GM21529 (cell line): ENCODE data around the gene TMEM126A.
A peak's percentile ranks its signal among the peaks of the same experiment; 100 is the strongest.
"Not testable (repeated sequence)": the region's sequence is repeated elsewhere in the genome, so short reads cannot be mapped to it uniquely, and the experiment has no call there.

ENCODE experiments used
- ATAC-seq: cut with Tn5 transposase; IDR thresholded peaks from one replicate; pipeline ENCODE4 v1.9.1; 2021; ENCODE audit not compliant: unreplicated experiment

Gene TMEM126A

GRCh38 chr11:85656777-85657176 lies 9.0 kb downstream of the TMEM126A start:
- no peak for ATAC-seq

GRCh38 chr11:85658180-85658579 lies 10.4 kb downstream of the TMEM126A start:
- no peak for ATAC-seq

- ATAC-seq = no peak
These were observed 14.4 kb downstream of the TMEM126A start for GRCh38 chr11:85661972-85662664.

DNA sequence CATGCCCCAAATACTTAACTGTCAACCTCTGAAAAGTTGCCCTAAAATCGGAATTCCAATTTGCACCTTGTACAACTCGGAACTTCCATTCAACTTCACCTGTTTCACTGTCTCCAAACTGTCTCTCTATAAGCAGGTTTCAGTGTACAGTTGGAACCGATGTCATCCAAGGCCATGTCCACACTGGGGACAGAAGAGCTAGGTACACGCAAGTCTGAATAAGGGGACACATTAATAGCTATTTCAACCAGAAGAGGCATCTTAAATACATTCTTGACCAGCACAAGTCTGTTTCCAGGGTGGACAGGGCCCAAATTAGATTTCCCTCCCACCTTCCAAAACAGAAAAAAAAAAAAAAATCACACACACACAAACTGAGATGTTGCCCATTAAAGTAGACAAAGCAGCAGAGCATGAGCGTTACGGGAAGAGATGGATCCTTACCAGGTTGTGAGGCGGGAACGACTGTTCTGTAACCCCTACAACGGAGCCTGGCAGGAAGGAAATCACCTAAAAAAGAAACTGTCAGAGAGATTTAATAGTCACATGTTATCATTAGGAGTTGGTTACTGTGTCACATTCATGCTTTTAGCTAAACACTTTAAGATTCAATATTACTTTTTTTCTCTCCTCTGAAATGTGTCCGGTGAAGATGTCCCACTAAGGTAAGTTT lies 15.4 kb downstream of the TMEM126A start:
- no peak for ATAC-seq

- ATAC-seq = peak; percentile 66
These were observed 16.2 kb downstream of the TMEM126A start for GRCh38 chr11:85663753-85664614.

DNA sequence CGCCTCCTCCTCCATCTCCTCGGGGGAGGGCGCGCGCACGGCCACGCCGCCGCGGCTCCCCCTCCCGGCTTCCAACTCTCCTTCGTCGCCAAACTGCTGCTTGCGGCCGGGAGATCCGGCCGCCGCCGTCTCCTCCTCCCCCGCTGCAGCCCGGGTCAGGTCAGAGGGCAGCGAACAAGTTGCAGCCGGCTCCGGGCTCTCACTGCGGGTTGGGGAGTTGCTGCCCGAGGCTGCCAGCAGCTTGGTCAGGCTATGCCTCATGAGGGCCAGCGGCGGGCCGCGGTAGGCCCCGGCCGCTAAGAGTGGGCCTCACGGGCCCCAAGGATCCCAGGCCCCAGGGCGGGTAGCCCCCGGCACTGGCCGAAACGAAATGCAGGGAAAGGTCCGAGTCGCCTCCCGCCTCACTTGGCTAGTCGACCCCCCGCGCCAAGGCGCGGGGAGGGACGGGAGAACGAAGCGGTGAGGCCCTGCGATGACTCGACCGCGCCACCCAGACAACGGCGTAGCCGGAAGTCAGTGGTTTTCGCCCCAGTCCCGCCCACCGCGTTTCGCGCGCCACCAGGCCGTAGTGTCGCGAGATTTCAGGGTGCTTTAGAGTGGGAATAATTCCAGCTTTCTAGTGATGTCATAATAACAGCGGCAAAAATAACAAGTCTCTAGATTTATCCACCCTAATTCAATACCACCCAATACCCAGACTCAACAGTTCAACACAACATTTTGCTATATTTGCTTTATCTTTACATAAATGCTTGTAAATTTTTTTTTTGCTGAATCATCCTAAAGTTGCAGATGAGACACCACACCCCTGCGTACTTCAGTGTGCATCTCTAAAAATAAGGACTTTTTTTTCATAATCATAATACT lies 17.1 kb downstream of the TMEM126A start, which contains the start of gene CREBZF:
CREBZF (minus strand) TSS at position 515 of the 867 bp plus-strand sequence; CDS start at position 261, 254 bp downstream.
- ATAC-seq = peak; percentile 90

- ATAC-seq = no peak
These were observed 18.0 kb downstream of the TMEM126A start for GRCh38 chr11:85665733-85666132.

DNA sequence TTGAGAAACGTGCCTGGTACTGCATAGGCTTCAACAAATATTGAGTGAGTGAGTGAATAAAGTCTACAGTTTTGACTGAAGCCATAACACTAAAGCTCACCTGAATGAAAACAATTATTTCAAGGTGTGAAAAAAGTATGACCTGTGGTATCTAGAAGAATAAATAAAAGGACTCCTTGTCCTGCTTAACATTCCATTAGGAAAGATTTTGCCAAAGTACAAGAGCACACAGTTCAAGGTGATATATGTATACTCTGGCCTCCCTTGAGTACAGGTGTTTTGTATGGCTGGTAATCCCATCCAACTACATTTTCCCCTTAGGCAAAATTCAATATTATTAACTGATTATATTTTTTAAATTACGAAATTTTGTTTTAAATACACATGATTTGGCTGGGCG lies 18.9 kb downstream of the TMEM126A start:
- ATAC-seq = no peak

DNA sequence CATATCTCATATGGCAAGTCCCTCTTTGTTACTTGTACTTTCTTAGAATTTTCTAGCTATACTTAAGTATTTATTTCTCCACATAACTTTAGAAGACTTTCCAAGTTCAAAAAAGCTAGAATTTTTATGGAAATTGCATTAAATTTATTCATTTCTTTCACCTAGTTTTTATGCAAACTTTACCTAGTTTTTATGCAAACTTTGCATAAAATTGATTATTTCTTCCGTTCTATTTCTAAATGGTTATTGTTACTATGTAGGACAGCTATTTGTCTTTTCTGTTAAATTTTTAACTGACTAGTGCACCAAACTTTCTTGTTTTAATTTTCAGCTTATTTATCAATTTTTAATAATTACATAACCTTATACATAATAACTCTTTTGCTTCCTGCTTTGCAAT lies 20.4 kb downstream of the TMEM126A start:
- no peak for ATAC-seq

DNA sequence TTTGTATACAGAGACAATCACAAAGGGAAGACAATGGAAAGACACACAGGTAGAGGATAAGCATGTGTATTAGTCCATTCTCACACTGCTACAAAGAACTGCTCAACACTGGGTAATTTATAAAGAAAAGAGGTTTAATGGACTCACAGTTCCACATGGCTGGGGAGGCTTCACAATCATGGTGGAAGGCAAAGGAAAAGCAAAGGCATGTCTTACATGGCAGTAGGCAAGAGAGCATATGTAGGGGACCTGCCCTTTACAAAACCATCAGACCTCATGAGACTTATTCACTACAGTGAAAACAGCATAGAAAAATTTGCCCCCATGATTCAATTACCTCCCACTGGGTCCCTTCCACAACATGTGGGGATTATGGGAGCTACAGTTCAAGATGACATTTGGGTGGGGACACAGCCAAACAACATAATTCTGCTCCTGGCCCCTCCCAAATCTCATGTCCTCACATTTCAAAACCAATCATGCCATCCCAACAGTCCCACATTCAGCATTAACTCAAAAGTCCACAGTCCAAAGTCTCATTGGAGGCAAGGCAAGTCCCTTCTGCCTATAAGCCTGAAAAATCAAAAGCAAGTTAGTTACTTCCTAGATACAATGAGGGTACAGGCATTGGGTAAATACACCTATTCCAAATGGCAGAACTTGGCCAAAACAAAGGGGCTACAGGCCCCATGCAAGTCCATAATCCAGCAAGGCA lies 23.3 kb downstream of the TMEM126A start:
- ATAC-seq = not testable (repeated sequence)

DNA sequence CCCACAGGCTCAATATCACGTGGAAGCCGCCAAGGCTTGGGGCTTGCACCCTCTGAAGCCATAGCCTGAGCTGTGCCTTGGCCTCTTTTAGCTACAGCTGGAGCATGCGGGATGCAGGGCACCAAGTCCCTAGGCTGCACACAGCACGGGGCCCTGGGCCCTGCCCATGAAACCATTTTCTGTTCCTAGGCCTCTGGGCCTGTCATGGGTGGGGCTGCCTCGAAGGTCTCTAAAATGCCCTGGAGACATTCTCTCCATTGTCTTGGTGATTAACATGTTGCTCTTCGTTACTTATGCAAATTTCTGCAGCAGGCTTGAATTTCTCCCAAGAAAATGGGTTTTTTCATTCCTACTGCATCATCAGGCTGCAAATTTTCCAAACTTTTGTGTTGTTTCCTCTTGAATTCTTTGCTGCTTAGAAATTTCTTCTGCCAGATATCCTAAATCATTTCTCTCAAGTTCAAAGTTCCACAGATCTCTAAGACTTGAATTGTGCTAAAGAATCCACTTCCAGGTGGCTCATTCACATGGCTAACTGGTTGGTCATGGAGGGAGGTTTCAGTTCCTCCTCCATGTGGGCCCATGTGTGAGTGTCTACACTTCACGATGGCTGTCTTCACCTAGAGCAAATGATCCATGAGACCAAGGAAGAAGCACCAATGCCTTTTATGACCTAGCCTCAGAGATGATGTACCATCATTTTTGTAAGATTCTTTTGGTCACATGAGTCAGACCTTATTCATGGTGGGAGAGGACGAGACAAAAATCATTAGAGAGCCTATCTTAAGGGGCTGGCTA lies 24.5 kb downstream of the TMEM126A start:
- no peak for ATAC-seq

- ATAC-seq = no peak
These were observed 25.6 kb downstream of the TMEM126A start for GRCh38 chr11:85673393-85673792.

GRCh38 chr11:85679576-85679975 lies 31.8 kb downstream of the TMEM126A start:
- no peak for ATAC-seq

GRCh38 chr11:85680897-85681296 lies 33.1 kb downstream of the TMEM126A start:
- ATAC-seq = no peak

- peak; percentile 67 for ATAC-seq
These were observed 34.9 kb downstream of the TMEM126A start for GRCh38 chr11:85682330-85683305.

- no peak for ATAC-seq
These were observed 37.5 kb downstream of the TMEM126A start for GRCh38 chr11:85685125-85685819.

GRCh38 chr11:85685820-85686459 lies 38.2 kb downstream of the TMEM126A start, which contains the start of gene CCDC89:
TSS of gene CCDC89 (minus strand) at chr11:85686195. CDS start at chr11:85686130, 65 bp downstream.
- no peak for ATAC-seq
